ENCODE data around the gene TIGD3. TPM values are rescaled to one million over a fixed set of nuclear protein-coding genes. Genes with fewer than 3 reads are reported as not detected.

Gene TIGD3
- total and polyA plus RNA-seq, 10 of the 15 experiments (the other 5 are each of a cell fraction or from before 2014, with no cell fraction given): 0.13 to 1.4 (median 0.57) TPM

DNA sequence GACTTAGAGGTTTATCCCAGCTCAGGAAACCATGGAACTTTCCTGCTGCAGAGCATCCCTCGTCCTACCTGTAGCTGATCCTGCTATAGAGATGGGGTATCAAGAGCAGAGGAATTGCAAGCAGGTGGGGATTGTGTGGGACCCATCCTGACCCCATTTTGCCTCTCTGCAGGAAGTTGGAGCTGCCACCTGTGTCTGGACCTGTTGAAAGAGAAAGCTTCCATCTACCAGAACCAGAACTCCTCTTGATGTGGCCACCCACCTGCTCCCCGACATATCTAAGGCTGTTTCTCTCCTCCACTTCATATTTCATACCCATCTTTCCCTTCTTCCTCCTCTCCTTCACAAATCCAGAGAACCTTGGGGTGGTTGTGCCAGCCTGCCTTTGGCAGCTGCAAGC is 3.0 kb upstream of the TIGD3 start:
- ATAC-seq (no peak), DNase-seq (ENCODE audit: low read depth, low spot score) (no peak), FAIRE-seq (no peak)
- BruUV-seq (replicated peaks): no TSS peak
- TF ChIP-seq KLF5 (IDR thresholded peaks at IDR 0.05; ENCODE audit: partially characterized antibody) (no peak), SP1 (IDR thresholded peaks at IDR 0.05; ENCODE audit: low read depth, low read length) (no peak), RAD51 (IDR thresholded peaks at IDR 0.05) (no peak), RBBP5 (conservative IDR thresholded peaks at IDR 0.05) (no peak), KAT2A (conservative IDR thresholded peaks at IDR 0.05; ENCODE audit: control insufficient read depth, low read depth, low read length) (no peak), TCF12 (IDR thresholded peaks at IDR 0.05; ENCODE audit: low read depth, low read length) (no peak), HDGF (IDR thresholded peaks at IDR 0.05) (no peak), BRCA1 (IDR thresholded peaks at IDR 0.05; ENCODE audit: low read depth, low read length) (no peak), CREB1 (IDR thresholded peaks at IDR 0.05; ENCODE audit: low read depth) (no peak), BACH1 (IDR thresholded peaks at IDR 0.05; ENCODE audit: borderline replicate concordance) (no peak), SUPT20H (IDR thresholded peaks at IDR 0.05; ENCODE audit: borderline replicate concordance, control insufficient read depth, low read depth, low read length) (no peak), BCL11A (IDR thresholded peaks at IDR 0.05; ENCODE audit: low read depth, low read length) (no peak), ZSCAN29 (IDR thresholded peaks at IDR 0.05) (no peak)
- TF ChIP-seq, protein P1, sequence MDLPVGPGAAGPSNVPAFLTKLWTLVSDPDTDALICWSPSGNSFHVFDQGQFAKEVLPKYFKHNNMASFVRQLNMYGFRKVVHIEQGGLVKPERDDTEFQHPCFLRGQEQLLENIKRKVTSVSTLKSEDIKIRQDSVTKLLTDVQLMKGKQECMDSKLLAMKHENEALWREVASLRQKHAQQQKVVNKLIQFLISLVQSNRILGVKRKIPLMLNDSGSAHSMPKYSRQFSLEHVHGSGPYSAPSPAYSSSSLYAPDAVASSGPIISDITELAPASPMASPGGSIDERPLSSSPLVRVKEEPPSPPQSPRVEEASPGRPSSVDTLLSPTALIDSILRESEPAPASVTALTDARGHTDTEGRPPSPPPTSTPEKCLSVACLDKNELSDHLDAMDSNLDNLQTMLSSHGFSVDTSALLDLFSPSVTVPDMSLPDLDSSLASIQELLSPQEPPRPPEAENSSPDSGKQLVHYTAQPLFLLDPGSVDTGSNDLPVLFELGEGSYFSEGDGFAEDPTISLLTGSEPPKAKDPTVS (IDR thresholded peaks at IDR 0.05; ENCODE audit: low read depth, low read length): no peak
- TF ChIP-seq, protein P2, sequence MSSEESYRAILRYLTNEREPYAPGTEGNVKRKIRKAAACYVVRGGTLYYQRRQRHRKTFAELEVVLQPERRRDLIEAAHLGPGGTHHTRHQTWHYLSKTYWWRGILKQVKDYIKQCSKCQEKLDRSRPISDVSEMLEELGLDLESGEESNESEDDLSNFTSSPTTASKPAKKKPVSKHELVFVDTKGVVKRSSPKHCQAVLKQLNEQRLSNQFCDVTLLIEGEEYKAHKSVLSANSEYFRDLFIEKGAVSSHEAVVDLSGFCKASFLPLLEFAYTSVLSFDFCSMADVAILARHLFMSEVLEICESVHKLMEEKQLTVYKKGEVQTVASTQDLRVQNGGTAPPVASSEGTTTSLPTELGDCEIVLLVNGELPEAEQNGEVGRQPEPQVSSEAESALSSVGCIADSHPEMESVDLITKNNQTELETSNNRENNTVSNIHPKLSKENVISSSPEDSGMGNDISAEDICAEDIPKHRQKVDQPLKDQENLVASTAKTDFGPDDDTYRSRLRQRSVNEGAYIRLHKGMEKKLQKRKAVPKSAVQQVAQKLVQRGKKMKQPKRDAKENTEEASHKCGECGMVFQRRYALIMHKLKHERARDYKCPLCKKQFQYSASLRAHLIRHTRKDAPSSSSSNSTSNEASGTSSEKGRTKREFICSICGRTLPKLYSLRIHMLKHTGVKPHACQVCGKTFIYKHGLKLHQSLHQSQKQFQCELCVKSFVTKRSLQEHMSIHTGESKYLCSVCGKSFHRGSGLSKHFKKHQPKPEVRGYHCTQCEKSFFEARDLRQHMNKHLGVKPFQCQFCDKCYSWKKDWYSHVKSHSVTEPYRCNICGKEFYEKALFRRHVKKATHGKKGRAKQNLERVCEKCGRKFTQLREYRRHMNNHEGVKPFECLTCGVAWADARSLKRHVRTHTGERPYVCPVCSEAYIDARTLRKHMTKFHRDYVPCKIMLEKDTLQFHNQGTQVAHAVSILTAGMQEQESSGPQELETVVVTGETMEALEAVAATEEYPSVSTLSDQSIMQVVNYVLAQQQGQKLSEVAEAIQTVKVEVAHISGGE (CRISPR knock-in tag; IDR thresholded peaks at IDR 0.05): no peak
- TF ChIP-seq, protein P3, sequence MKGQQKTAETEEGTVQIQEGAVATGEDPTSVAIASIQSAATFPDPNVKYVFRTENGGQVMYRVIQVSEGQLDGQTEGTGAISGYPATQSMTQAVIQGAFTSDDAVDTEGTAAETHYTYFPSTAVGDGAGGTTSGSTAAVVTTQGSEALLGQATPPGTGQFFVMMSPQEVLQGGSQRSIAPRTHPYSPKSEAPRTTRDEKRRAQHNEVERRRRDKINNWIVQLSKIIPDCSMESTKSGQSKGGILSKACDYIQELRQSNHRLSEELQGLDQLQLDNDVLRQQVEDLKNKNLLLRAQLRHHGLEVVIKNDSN (IDR thresholded peaks at IDR 0.05; ENCODE audit: borderline replicate concordance, extremely low read length, insufficient read depth, low read depth, low read length): no peak
- no peak overlapping the region for H3K27ac ChIP-seq (ENCODE audit: control insufficient read depth, insufficient read depth)
- ChIA-PET POLR2A (interaction anchor here (0.5 to 1.8 kb wide), 5 partner anchors 12 to 56 kb away, joined by 3 to 8 read pairs (median 3); partner anchors contain the start of gene DPF2), SMC1A (ENCODE audit: uncharacterized antibody, unreplicated experiment) (interaction anchor here (1.0 to 2.3 kb wide), 5 partner anchors 18 to 141 kb away, joined by 3 to 8 read pairs (median 4); partner anchors contain the start of gene DPF2), RAD21 (ENCODE audit: unreplicated experiment) (interaction anchor here (2.5 kb wide), 1 partner anchor 17 kb away, joined by 9 read pairs; the partner anchor contains the start of gene DPF2), CTCF (interaction anchor here (0.9 to 4.3 kb wide), 7 partner anchors 9 to 137 kb away, joined by 3 to 27 read pairs (median 6); partner anchors contain the start of gene CDC42EP2)
- no peaks in the 10 kb centered on the region for H3K27me3 ChIP-seq (replicated peaks in 1 of 2; ENCODE audit: control insufficient read depth in 2 of 2, insufficient read depth in 2 of 2, low read length in 1 of 2)
- no peaks in the 10 kb centered on the region for H3K9me3 ChIP-seq (replicated peaks; ENCODE audit: control insufficient read depth, insufficient read depth, low read length)
- no peak overlapping the region for H3K4me2 ChIP-seq (ENCODE audit: control insufficient read depth, insufficient read depth)
- in situ Hi-C loops (cut with MboI): no loop called here
- WGBS (ENCODE audit: insufficient coverage, insufficient replicate concordance, low lambda C conversion rate, missing lambda C conversion rate): 100% methylated on average over 2 of the region's 2 CpGs
- no peak overlapping the region for H2AFZ ChIP-seq (ENCODE audit: control insufficient read depth, low read depth, low read length)
- H3K4me3 ChIP-seq: no peak overlapping the region
- H3K4me1 ChIP-seq (ENCODE audit: control insufficient read depth, insufficient read depth, low read length): peaks cover 4% of the 10 kb centered on the region
- intact Hi-C loops (cut with micrococcal nuclease; ENCODE audit: unreplicated experiment): no loop called here
- no peaks in the 10 kb centered on the region for H4K20me1 ChIP-seq (ENCODE audit: control insufficient read depth, insufficient read depth)
- H3K9ac ChIP-seq (ENCODE audit: control insufficient read depth, insufficient read depth, low read length): no peak overlapping the region
- peaks cover 18 to 23% of the 10 kb centered on the region in 2 experiments for H3K36me3 ChIP-seq (ENCODE audit: control insufficient read depth in 2 of 2, insufficient read depth in 2 of 2, low read length in 1 of 2)
- no peaks in the 10 kb centered on the region for H3K79me2 ChIP-seq (ENCODE audit: control insufficient read depth, insufficient read depth, low read length)
